ENCODE measurements around the gene IGDCC3. TPM values are rescaled to one million over a fixed set of nuclear protein-coding genes. Genes with fewer than 3 reads are reported as not detected.
A peak's percentile ranks its signal among the peaks of the same experiment; 100 is the strongest.

The IGDCC3 gene
- total RNA-seq, 1 experiment from 2014 or later, result not detected

DNA sequence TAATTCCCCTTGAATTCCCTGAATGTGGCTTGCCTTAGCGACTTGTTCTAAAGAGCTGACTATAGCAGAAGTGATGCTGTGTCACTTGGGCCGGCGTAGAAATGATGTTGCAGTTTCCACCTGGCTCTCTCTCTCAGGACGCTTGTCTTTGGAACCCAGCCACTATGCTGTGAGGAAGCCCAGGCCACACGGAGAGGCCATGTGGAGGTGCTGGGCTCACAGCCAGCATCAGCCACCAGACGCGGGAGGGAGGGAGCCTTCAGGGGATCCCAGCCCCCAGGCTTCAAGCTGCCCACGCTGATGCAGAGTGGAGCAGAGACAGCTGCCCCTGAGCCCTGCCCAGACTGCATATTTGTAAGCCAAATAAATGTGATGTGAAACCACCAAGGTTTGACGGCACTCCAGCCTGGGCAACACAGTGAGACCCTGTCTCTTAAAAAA, 54.7 kb downstream of the IGDCC3 start:
- in situ Hi-C loops (cut with HindIII; ENCODE audit: low pct_unique_long_range_greater_than_20kb, low sequenced_read_pairs), result no loop called here
- DNase-seq (ENCODE audit: low read depth), result no peak

DNA sequence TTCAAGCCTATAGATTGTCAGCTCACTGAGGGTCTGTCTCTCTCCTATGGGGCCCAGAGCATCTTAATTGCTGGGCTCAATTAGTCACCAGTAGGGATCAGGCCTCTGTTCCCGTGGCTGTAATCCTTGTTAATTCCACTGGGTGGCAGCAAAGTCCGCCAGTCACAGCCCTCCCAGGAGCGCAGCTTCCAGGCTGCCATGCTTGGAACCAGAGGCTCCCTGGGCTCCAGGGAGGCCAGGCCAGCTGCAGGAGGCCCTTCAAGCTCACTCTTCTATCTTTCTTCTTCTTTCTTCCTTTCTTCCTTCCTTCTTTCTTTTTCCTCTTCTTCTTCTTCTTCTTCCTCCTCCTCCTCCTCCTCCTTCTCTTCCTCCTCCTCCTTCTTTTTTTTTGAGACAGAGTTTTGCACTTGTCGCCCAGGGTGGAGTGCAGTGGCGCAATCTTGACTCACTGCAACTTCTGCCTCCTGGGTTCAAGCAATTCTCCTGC, 58.9 kb downstream of the IGDCC3 start:
- in situ Hi-C loops (cut with HindIII; ENCODE audit: low pct_unique_long_range_greater_than_20kb, low sequenced_read_pairs), result no loop called here
- peak; percentile 59 for DNase-seq (ENCODE audit: low read depth)

DNA sequence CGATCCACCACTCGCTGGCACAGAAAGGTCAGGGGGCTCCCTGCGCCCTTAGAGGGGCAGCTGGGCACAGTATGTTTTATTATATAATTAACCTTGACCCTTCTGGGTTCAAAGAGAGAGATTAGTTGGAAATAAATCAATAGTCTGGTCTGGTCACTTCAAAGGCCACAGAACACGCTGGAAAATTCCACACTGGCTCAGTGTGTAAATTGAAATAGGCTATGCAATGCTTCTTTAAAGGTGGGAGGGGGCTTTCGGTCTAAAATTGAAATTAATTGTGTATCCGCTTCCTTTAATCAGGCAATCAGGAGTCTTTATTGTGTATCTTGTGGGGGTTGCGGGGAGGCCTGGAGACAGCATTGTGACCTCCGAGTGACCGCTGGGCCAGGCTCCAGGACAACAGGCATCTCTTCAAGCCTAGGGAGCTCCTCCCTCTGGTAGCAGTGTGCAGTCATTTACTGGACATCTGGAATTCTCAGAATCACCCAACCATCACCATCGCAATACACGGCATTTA, 65.3 kb downstream of the IGDCC3 start:
- DNase-seq (ENCODE audit: low read depth), result no peak
- in situ Hi-C loops (cut with HindIII; ENCODE audit: low pct_unique_long_range_greater_than_20kb, low sequenced_read_pairs), result no loop called here

DNA sequence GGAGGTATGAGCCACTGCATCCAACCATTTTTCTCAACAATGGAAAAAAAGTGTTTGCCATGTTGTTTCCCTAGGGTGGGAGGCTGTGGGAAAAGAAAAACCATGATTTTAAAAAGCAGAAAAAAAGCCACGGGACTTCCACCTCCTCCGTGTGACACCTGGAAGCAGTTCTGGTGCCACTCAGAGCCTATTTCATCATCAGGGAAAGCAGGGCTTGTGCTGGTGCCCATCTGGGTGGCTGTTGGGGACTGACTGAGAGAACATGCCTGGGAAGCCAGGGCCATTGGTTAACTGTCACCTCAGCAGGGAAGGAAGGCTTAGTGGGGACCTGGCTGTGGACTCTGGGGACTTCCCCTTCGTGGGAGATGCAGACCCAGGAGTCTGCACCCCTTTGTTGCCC, 66.0 kb downstream of the IGDCC3 start:
- in situ Hi-C loops (cut with HindIII; ENCODE audit: low pct_unique_long_range_greater_than_20kb, low sequenced_read_pairs), result no loop called here
- no peak for DNase-seq (ENCODE audit: low read depth)

DNA sequence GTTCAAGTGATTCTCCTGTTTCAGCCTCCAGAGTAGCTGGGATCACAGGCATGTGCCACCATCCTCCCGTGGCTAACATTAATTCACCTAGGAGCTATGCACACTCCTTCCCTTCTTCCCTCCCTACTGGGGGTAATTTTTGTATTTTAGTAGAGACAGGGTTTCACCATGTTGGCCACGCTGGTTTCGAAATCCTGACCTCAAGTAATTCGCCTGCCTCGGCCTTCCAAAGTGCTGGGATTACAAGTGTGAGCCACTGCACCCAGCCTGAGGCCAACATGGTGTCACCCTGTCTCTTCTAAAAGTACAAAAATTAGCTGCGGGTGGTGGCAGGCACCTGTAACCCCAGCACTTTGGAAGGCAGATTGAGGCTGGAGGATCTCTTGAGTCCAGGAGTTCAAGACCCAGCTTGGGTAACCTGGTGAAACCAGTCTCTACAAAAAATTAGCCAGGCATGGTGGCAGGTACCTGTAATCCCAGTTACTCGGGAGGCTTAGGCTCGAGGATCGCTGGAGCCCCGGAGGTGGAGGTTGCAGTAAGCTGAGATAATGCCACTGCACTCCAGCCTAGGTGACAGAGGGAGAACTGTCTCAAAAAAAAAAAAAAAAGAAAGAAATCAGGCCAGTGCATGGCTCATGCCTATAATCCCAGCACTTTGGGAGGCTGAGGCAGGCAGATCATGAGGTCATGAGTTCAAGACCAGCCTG, 67.2 kb downstream of the IGDCC3 start:
- in situ Hi-C loops (cut with HindIII; ENCODE audit: low pct_unique_long_range_greater_than_20kb, low sequenced_read_pairs), result no loop called here
- no peak for DNase-seq (ENCODE audit: low read depth)

DNA sequence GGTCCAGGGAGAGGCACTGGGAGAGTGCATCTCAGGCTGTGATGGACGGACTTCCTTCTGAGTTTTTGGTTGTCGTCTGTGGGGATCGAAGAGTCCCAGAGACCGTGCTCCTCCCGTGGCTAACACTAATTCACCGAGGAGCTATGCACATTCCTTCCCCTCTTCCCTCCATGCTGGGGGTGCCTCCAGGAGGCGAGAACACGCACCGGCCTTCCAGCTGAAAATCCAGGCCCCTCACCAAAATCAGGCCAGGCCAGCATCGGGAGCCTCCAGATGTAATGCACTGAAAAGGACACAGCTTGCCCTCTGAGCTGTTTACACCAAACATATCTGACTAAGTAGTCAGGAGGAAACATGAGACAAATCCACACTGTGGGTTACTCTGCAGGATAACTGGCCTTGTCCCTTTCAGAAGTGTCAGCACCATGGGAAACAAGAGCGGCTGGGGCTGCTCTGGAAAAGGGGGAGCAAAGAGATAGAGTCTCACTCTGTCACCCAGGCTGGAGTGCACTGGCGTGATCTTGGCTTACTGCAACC, 67.9 kb downstream of the IGDCC3 start:
- in situ Hi-C loops (cut with HindIII; ENCODE audit: low pct_unique_long_range_greater_than_20kb, low sequenced_read_pairs), result no loop called here
- DNase-seq (ENCODE audit: low read depth), result no peak

DNA sequence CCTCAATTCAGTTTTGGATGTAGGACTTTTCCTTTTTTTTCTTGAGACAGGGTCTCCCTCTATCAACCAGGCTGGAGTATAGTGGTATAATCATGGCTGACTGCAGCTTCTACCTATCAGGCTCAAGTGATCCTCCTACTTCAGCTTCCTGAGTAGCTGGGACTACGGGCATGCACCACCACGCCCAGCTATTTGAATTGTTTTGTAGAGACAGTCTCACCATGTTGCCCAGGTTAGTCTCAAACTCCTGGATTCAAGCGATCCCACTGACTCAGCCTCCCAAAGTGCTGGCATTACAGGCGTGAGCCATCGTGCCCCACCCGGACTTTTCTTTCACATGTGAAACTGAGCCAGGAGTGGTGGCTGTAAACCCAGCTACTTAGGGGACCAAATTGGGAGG, 69.8 kb downstream of the IGDCC3 start:
- no peak for DNase-seq (ENCODE audit: low read depth)
- in situ Hi-C loops (cut with HindIII; ENCODE audit: low pct_unique_long_range_greater_than_20kb, low sequenced_read_pairs), result no loop called here

DNA sequence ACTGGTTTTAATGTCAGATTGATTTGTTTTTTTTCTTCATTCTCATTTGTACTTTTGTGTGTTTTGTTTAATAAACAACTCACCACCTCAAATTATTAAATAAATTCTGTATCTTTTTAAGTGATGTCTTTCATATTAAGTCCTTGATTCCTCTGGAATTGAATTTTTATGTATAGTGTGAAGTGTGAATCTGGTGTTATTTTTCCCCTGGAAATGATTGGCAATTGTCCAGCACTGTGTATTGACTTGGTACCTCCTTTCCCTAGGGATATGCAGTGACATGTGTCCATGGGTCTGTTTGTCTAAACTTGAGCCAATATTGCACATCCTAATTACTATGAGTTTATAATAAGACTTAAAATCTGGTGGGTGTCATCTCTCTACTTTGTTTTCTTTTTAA, 71.3 kb downstream of the IGDCC3 start:
- in situ Hi-C loops (cut with HindIII; ENCODE audit: low pct_unique_long_range_greater_than_20kb, low sequenced_read_pairs), result no loop called here

DNA sequence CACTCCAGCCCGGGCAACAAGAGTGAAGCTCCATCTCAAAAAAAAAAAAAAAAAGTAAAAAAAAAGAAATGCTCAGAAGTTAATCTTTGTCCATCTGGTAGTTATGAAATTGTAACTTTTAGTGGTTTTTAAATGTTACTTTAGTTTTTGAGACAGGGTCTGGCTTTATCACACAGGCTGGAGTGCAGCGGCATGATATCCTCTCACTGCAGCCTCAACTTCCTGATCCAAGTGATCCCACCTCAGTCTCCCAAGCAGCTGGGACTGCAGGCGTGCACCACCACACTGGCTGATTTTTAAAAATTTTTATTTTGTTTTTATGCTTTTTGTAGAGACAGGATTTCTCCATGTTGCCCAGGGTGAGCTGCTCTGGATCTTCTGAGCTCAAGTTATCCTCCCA, 72.0 kb downstream of the IGDCC3 start:
- in situ Hi-C loops (cut with HindIII; ENCODE audit: low pct_unique_long_range_greater_than_20kb, low sequenced_read_pairs), result no loop called here
- DNase-seq (ENCODE audit: low read depth), result no peak

More for the DNA sequence above, 71.3 kb downstream of the IGDCC3 start:
- DNase-seq (ENCODE audit: low read depth), result no peak

DNA sequence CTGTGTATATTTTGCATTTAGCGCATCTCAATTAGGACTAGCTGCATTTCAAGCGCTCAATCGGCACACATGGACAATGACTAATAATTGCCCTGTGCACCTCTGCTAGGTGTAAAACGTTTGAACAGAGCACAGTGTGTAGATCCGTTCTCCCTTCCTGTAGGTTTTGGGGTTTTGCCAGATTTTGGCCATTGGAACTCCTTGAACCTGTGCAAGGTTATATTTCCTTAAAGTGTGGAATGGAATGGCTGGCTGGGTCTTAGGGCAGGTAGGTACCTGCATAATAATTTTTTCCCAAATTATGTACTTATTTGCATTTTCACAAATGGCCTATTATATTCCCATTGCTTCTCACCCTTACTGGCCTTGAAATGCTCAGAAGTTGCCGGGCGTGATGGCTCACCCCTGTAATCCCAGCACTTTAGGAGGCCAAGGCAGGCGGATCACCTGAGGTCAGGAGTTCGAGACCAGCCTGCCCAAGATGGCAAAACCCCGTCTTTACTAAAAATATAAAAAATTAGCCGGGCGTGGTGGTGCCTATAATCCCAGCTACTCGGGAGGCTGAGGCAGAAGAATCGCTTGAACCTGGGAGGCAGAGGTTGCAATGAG, 72.5 kb downstream of the IGDCC3 start:
- in situ Hi-C loops (cut with HindIII; ENCODE audit: low pct_unique_long_range_greater_than_20kb, low sequenced_read_pairs), result no loop called here
- DNase-seq (ENCODE audit: low read depth), result no peak

DNA sequence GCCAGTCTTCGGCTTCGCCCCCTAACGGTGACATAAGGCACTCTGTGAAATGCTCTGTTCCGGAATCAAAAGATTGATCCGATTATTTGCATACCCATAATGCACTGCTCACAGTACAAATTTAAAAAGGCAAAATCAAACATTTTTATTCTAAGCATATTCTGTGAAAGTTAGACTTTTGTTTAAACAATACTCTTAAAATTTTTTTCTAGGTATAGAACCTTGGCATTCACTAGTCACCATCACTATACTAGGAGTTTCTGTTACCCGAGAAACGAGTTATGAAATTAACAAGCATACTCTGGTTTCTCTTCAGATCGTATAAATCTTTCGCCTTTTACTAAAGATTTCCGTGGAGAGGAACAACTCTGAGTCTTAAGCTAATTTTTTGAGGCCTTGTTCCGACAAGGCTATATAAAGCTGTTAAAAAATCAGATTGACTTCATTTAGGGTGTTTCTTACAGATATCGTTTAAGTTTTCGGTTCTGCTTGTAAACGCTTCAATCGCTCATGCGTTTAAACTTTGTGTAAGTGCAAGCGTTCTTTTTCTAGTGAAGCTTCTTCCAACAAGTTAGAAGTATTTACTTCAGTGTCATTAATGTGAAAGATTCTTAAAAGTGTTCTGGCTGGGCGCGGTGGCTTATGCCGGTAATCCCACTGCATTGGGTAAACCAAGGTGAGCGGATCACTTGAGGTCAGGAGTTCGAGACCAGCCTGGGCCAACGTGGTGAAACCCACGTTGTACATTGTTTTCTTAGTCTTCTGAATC, 73.2 kb downstream of the IGDCC3 start, which contains the start of gene RNU5B-1:
Gene RNU5B-1 (plus strand): TSS at position 297 of the 769 bp plus-strand sequence.
- DNase-seq (ENCODE audit: low read depth), result peak; percentile 95
- in situ Hi-C loops (cut with HindIII; ENCODE audit: low pct_unique_long_range_greater_than_20kb, low sequenced_read_pairs), result no loop called here

DNA sequence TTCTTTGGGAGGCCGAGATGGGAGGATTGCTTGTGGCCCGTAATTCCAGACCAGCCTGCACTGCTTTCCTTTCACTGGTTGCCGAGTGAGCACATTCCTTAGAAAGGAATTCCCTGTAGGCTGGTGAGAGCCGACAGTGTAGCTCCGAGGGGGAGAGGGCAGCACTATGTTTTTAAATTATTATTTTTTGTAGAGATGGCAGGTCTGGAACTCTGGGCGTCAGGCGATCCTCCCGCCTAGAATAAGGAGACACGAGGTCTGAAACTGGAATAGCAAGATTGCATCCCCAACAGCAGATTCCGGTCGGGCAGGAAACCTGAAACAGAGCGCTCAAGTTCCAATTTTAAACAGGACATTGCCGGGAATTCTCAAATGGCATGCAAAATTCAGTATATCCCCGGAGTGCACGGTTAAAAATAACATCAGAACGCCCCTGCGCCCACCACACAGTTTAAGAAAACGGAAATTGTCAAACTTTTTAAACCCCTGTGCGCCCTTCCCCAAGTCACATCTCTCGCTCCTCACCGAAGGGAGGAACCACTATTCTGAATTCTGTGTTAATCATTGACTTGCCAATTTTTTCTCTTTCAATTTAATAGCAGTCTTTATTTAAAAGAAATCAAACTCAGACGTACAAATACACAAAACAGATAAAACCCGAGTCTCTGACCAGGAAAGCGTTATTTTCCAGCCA, 74.0 kb downstream of the IGDCC3 start:
- in situ Hi-C loops (cut with HindIII; ENCODE audit: low pct_unique_long_range_greater_than_20kb, low sequenced_read_pairs), result no loop called here
- no peak for DNase-seq (ENCODE audit: low read depth)

DNA sequence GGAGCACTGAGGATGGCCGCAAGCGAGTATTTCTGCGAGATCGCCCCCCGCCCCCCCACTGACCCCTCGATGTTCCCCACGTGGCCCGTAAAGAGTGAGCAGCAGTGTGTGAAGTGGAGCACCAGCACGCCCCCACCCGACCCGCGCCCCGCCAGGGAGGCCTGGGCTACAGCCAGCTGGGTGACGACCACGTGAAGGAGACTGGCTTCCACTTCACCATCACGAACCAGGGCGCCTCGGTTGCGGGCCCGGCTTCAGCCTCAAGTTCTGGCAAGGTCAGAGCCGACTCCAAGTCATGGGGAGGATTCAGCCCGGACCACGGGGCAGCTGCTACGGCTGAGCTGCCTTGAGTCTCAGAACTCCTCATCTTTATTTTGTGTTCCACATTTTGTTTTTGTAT, 75.7 kb downstream of the IGDCC3 start:
- no peak for DNase-seq (ENCODE audit: low read depth)
- in situ Hi-C loops (cut with HindIII; ENCODE audit: low pct_unique_long_range_greater_than_20kb, low sequenced_read_pairs), result no loop called here

DNA sequence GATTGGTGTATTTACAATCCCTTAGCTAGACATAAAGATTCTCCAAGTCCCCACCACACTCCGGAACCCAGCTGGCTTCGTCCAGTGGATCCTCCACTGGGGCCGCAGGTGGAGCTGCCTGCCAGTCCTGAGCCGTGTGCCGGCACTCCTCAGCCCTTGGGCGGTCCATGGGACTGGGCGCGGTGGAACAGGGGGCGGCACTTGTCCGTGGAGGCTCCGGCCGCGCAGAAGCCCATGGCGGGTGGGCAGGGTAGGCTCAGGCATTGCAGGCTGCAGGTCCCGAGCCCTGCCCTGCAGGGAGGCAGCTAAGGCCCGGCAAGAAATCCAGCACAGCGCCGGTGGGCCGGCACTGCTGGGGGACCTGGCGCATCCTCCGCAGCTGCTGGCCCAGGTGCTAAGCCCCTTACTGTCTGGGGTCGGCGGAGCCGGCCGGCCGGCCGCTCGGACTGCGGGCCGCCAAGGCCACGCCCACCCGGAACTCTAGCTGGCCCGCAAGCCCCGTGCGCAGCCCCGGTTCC, 76.8 kb downstream of the IGDCC3 start:
- in situ Hi-C loops (cut with HindIII; ENCODE audit: low pct_unique_long_range_greater_than_20kb, low sequenced_read_pairs), result no loop called here
- DNase-seq (ENCODE audit: low read depth), result peak; percentile 87

DNA sequence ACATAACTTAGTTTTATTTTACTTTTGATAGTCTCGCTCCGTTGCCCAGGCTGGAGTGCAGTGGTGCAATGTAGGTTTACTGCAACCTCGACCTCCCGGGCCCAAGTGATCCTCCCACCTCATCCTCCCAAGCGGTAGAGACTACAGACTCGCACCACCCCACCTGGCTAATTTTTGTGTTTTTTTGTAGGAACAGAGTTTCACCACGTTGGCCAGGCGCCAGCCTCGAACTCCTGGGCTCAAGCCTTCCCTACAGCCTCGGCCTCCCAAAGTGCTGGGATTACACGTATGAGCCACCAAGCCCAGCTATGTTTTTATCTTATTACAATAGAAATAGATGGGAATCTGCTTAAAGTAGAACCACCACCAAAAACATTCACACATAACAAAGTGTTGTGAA, 79.1 kb downstream of the IGDCC3 start:
- in situ Hi-C loops (cut with HindIII; ENCODE audit: low pct_unique_long_range_greater_than_20kb, low sequenced_read_pairs), result no loop called here
- no peak for DNase-seq (ENCODE audit: low read depth)

DNA sequence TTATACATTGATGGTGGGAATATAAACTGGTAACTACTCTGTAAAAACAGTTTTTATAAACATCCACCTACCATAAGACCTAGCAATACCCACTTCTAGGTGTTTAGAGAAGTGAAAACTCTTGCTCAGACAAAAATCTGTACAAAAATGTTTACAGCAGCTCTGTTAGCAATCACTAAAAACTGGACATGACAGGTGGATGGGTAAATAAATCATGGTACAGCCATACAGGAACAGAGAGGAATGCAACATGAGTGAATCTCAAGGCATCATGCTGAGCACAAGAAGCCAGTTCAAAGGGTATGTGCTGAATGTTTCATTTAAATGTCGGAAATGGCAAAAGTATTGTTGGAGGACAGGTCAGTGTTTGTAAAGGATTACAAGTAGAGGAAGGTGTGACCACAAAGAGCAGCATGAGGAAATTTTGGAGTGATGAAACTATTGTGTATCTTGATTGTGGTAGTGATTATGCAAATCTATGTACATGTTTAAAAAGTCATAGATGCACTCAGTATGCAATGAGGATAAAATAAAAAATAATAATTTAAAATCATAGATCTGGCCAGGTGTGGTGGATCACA, 84.8 kb downstream of the IGDCC3 start:
- in situ Hi-C loops (cut with HindIII; ENCODE audit: low pct_unique_long_range_greater_than_20kb, low sequenced_read_pairs), result no loop called here

DNA sequence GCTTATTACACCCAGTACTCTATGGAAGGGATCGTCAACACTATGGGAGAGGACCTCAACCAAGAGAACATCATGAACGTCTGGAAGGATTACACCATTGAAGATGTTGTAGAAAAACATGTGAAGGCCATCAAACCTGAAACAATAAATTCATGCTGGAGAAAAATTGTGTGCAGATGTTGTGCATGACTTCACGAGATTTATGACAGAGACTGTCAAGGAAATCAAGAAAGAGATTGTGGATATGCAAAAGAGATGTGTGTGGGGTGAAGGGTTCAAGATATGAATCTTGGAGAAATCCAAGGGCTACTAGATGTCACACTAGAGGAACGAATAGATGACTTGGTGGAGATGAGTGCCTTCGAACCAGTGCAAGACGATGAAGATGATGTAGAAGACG, 87.6 kb downstream of the IGDCC3 start:
- no peak for DNase-seq (ENCODE audit: low read depth)
- in situ Hi-C loops (cut with HindIII; ENCODE audit: low pct_unique_long_range_greater_than_20kb, low sequenced_read_pairs), result no loop called here

More for the DNA sequence above, 84.8 kb downstream of the IGDCC3 start:
- no peak for DNase-seq (ENCODE audit: low read depth)

Data from Caki2 (cell line).